T-helper 1 cell treated with Interleukin-12 subunit alpha and Interleukin-12 subunit beta and Interleukin-4 antibody, amounts not matched to agents 30 μg/mL and 1 μg/mL, for 36 hours (primary cell): ENCODE measurements around the gene HS3ST5.
"Not testable (repeated sequence)": the region's sequence is repeated elsewhere in the genome, so short reads cannot be mapped to it uniquely, and the experiment has no call there.

Experiments used
- H3K27ac Mint-ChIP-seq: one replicate; pipeline ENCODE4 v1.8.0; 2021; ENCODE audit warnings: mild to moderate bottlenecking, mixed read lengths
- H3K27me3 Mint-ChIP-seq: one replicate; pipeline ENCODE4 v1.8.0; 2021; ENCODE audit warnings: low read depth, mixed read lengths
- H3K36me3 Mint-ChIP-seq: one replicate; pipeline ENCODE4 v1.8.0; 2021; ENCODE audit warnings: low read depth, mixed read lengths
- H3K4me1 Mint-ChIP-seq: one replicate; pipeline ENCODE4 v1.8.0; 2021; ENCODE audit warnings: low read depth, mixed read lengths
- H3K4me3 Mint-ChIP-seq: one replicate; pipeline ENCODE4 v1.8.0; 2021; ENCODE audit warnings: mild to moderate bottlenecking, moderate library complexity, mixed read lengths
- H3K9me3 Mint-ChIP-seq: one replicate; pipeline ENCODE4 v1.8.0; 2021; ENCODE audit warnings: mixed read lengths

The HS3ST5 gene

GRCh38 chr6:114354482-114354881 lies 11.7 kb upstream of the HS3ST5 start:
- H3K9me3 Mint-ChIP-seq, result no peaks in the 10 kb centered on the region
- no peaks in the 10 kb centered on the region for H3K27me3 Mint-ChIP-seq
- H3K36me3 Mint-ChIP-seq, result no peaks in the 10 kb centered on the region
- H3K4me1 Mint-ChIP-seq, result no peaks in the 10 kb centered on the region
- no peak overlapping the region for H3K27ac Mint-ChIP-seq
- H3K4me3 Mint-ChIP-seq, result no peak overlapping the region

GRCh38 chr6:114346451-114346850 lies 3.6 kb upstream of the HS3ST5 start:
- no peak overlapping the region for H3K4me3 Mint-ChIP-seq
- H3K27me3 Mint-ChIP-seq, result peaks cover 26% of the 10 kb centered on the region
- no peak overlapping the region for H3K27ac Mint-ChIP-seq
- no peaks in the 10 kb centered on the region for H3K4me1 Mint-ChIP-seq
- H3K9me3 Mint-ChIP-seq, result no peaks in the 10 kb centered on the region
- no peaks in the 10 kb centered on the region for H3K36me3 Mint-ChIP-seq

- no peaks in the 10 kb centered on the region for H3K9me3 Mint-ChIP-seq
- no peak overlapping the region for H3K4me3 Mint-ChIP-seq
- H3K27me3 Mint-ChIP-seq, result peaks cover 40% of the 10 kb centered on the region
- H3K4me1 Mint-ChIP-seq, result no peaks in the 10 kb centered on the region
- no peaks in the 10 kb centered on the region for H3K36me3 Mint-ChIP-seq
- no peak overlapping the region for H3K27ac Mint-ChIP-seq
These were observed 2.1 kb upstream of the HS3ST5 start for GRCh38 chr6:114344971-114345275.

- Mint-ChIP-seq H3K9me3 (no peaks in the 10 kb centered on the region), H3K4me3 (no peak overlapping the region), H3K36me3 (no peaks in the 10 kb centered on the region), H3K4me1 (no peaks in the 10 kb centered on the region), H3K27me3 (peaks cover 45% of the 10 kb centered on the region), H3K27ac (no peak overlapping the region)
These were observed 1.6 kb upstream of the HS3ST5 start for GRCh38 chr6:114344246-114344970.

GRCh38 chr6:114343782-114344144 lies 940 bp upstream of the HS3ST5 start:
- no peaks in the 10 kb centered on the region for H3K9me3 Mint-ChIP-seq
- no peaks in the 10 kb centered on the region for H3K36me3 Mint-ChIP-seq
- H3K4me1 Mint-ChIP-seq, result no peaks in the 10 kb centered on the region
- H3K27ac Mint-ChIP-seq, result no peak overlapping the region
- peaks cover 50% of the 10 kb centered on the region for H3K27me3 Mint-ChIP-seq
- H3K4me3 Mint-ChIP-seq, result no peak overlapping the region

- H3K27me3 Mint-ChIP-seq, result peaks cover 54% of the 10 kb centered on the region
- H3K4me1 Mint-ChIP-seq, result no peaks in the 10 kb centered on the region
- H3K27ac Mint-ChIP-seq, result no peak overlapping the region
- no peaks in the 10 kb centered on the region for H3K36me3 Mint-ChIP-seq
- H3K9me3 Mint-ChIP-seq, result no peaks in the 10 kb centered on the region
- no peak overlapping the region for H3K4me3 Mint-ChIP-seq
These were observed 567 bp downstream of the HS3ST5 start for GRCh38 chr6:114342086-114342825.

GRCh38 chr6:114339706-114340105 lies 3.1 kb downstream of the HS3ST5 start:
- Mint-ChIP-seq H3K27me3 (peaks cover 50% of the 10 kb centered on the region), H3K36me3 (no peaks in the 10 kb centered on the region), H3K9me3 (no peaks in the 10 kb centered on the region), H3K4me3 (no peak overlapping the region), H3K4me1 (no peaks in the 10 kb centered on the region), H3K27ac (no peak overlapping the region)

- Mint-ChIP-seq H3K4me1 (no peaks in the 10 kb centered on the region), H3K4me3 (no peak overlapping the region), H3K36me3 (no peaks in the 10 kb centered on the region), H3K27me3 (peaks cover 7% of the 10 kb centered on the region), H3K9me3 (no peaks in the 10 kb centered on the region), H3K27ac (no peak overlapping the region)
These were observed 8.6 kb downstream of the HS3ST5 start for GRCh38 chr6:114334237-114334636.

- Mint-ChIP-seq H3K27ac (no peak overlapping the region), H3K4me3 (no peak overlapping the region), H3K9me3 (no peaks in the 10 kb centered on the region), H3K27me3 (no peaks in the 10 kb centered on the region), H3K4me1 (no peaks in the 10 kb centered on the region), H3K36me3 (no peaks in the 10 kb centered on the region)
These were observed 15.7 kb downstream of the HS3ST5 start for GRCh38 chr6:114327074-114327473.

- H3K27me3 Mint-ChIP-seq, result no peaks in the 10 kb centered on the region
- H3K4me3 Mint-ChIP-seq, result no peak overlapping the region
- no peaks in the 10 kb centered on the region for H3K4me1 Mint-ChIP-seq
- H3K36me3 Mint-ChIP-seq, result no peaks in the 10 kb centered on the region
- no peak overlapping the region for H3K27ac Mint-ChIP-seq
- no peaks in the 10 kb centered on the region for H3K9me3 Mint-ChIP-seq
These were observed 19.0 kb downstream of the HS3ST5 start for GRCh38 chr6:114323784-114324183.

- no peaks in the 10 kb centered on the region for H3K36me3 Mint-ChIP-seq
- no peaks in the 10 kb centered on the region for H3K27me3 Mint-ChIP-seq
- H3K4me1 Mint-ChIP-seq, result no peaks in the 10 kb centered on the region
- H3K27ac Mint-ChIP-seq, result no peak overlapping the region
- H3K4me3 Mint-ChIP-seq, result no peak overlapping the region
- H3K9me3 Mint-ChIP-seq, result no peaks in the 10 kb centered on the region
These were observed 23.1 kb downstream of the HS3ST5 start for GRCh38 chr6:114319749-114320148.

GRCh38 chr6:114315831-114316595 lies 26.8 kb downstream of the HS3ST5 start:
- Mint-ChIP-seq H3K9me3 (no peaks in the 10 kb centered on the region), H3K4me1 (no peaks in the 10 kb centered on the region)

GRCh38 chr6:114313816-114314215 lies 29.0 kb downstream of the HS3ST5 start:
- not testable (repeated sequence) for H3K36me3 Mint-ChIP-seq, H3K27ac Mint-ChIP-seq, H3K9me3 Mint-ChIP-seq, H3K4me1 Mint-ChIP-seq, H3K4me3 Mint-ChIP-seq, H3K27me3 Mint-ChIP-seq

More at GRCh38 chr6:114315831-114316595, 26.8 kb downstream of the HS3ST5 start:
- H3K4me3 Mint-ChIP-seq, result no peak overlapping the region
- H3K27ac Mint-ChIP-seq, result no peak overlapping the region
- no peaks in the 10 kb centered on the region for H3K36me3 Mint-ChIP-seq
- H3K27me3 Mint-ChIP-seq, result no peaks in the 10 kb centered on the region

- no peaks in the 10 kb centered on the region for H3K4me1 Mint-ChIP-seq
- no peaks in the 10 kb centered on the region for H3K27me3 Mint-ChIP-seq
- no peaks in the 10 kb centered on the region for H3K36me3 Mint-ChIP-seq
- H3K4me3 Mint-ChIP-seq, result no peak overlapping the region
- H3K27ac Mint-ChIP-seq, result no peak overlapping the region
- H3K9me3 Mint-ChIP-seq, result no peaks in the 10 kb centered on the region
These were observed 29.9 kb downstream of the HS3ST5 start for GRCh38 chr6:114312931-114313330.

- Mint-ChIP-seq H3K27me3 (no peaks in the 10 kb centered on the region), H3K36me3 (no peaks in the 10 kb centered on the region), H3K9me3 (no peaks in the 10 kb centered on the region), H3K4me3 (no peak overlapping the region), H3K4me1 (no peaks in the 10 kb centered on the region), H3K27ac (no peak overlapping the region)
These were observed 32.8 kb downstream of the HS3ST5 start for GRCh38 chr6:114310053-114310452.
